GM18499 (cell line): ENCODE data around the gene SERGEF.
"Not testable (repeated sequence)": the region's sequence is repeated elsewhere in the genome, so short reads cannot be mapped to it uniquely, and the experiment has no call there.

Experiments
- ATAC-seq: cut with Tn5 transposase; IDR thresholded peaks from one replicate; pipeline ENCODE4 v1.9.1; 2021; ENCODE audit warnings: moderate number of reproducible peaks; ENCODE audit not compliant: insufficient read depth, unreplicated experiment

SERGEF gene

GRCh38 chr11:17868398-17868797 lies 144.4 kb downstream of the SERGEF start:
- not testable (repeated sequence) for ATAC-seq

- no peak for ATAC-seq
These were observed 145.5 kb downstream of the SERGEF start for GRCh38 chr11:17867341-17867740.

GRCh38 chr11:17865765-17866428 lies 146.9 kb downstream of the SERGEF start:
- no peak for ATAC-seq

GRCh38 chr11:17864478-17864941 lies 148.3 kb downstream of the SERGEF start:
- no peak for ATAC-seq

GRCh38 chr11:17861036-17861755 lies 151.7 kb downstream of the SERGEF start:
- ATAC-seq = no peak

- ATAC-seq = no peak
These were observed 153.3 kb downstream of the SERGEF start for GRCh38 chr11:17859552-17859951.

- no peak for ATAC-seq
These were observed 157.1 kb downstream of the SERGEF start for GRCh38 chr11:17855531-17856290.

GRCh38 chr11:17853280-17853679 lies 159.6 kb downstream of the SERGEF start:
- ATAC-seq = no peak

GRCh38 chr11:17852246-17852645 lies 160.6 kb downstream of the SERGEF start:
- ATAC-seq = no peak

- ATAC-seq = no peak
These were observed 161.2 kb downstream of the SERGEF start for GRCh38 chr11:17851697-17852096.

GRCh38 chr11:17850336-17850735 lies 162.5 kb downstream of the SERGEF start:
- no peak for ATAC-seq

- ATAC-seq = no peak
These were observed 164.1 kb downstream of the SERGEF start for GRCh38 chr11:17848715-17849114.

- ATAC-seq = no peak
These were observed 165.9 kb downstream of the SERGEF start for GRCh38 chr11:17846852-17847453.

GRCh38 chr11:17845431-17845881 lies 167.4 kb downstream of the SERGEF start:
- ATAC-seq = no peak

- no peak for ATAC-seq
These were observed 172.7 kb downstream of the SERGEF start for GRCh38 chr11:17840101-17840548.

- no peak for ATAC-seq
These were observed 173.4 kb downstream of the SERGEF start for GRCh38 chr11:17839450-17839849.

GRCh38 chr11:17838102-17838501 lies 174.7 kb downstream of the SERGEF start:
- no peak for ATAC-seq

- no peak for ATAC-seq
These were observed 181.0 kb downstream of the SERGEF start for GRCh38 chr11:17831883-17832282.

GRCh38 chr11:17831228-17831627 lies 181.6 kb downstream of the SERGEF start:
- no peak for ATAC-seq

GRCh38 chr11:17828311-17828751 lies 184.5 kb downstream of the SERGEF start:
- no peak for ATAC-seq
